Activated naive CD4-positive, alpha-beta T cell treated with anti-CD3 and anti-CD28 coated beads, Interleukin-2, amount 50 U/mL, for 24 hours (primary cell): Measurements from ENCODE around the gene UBE2L3.
A peak's percentile ranks its signal among the peaks of the same experiment; 100 is the strongest.

Source experiments
- H3K27ac Mint-ChIP-seq: one replicate; pipeline ENCODE4 v1.8.0; 2021; ENCODE audit warnings: mild to moderate bottlenecking, mixed read lengths
- H3K27me3 Mint-ChIP-seq: one replicate; pipeline ENCODE4 v1.8.0; 2021; ENCODE audit warnings: mixed read lengths
- H3K36me3 Mint-ChIP-seq: one replicate; pipeline ENCODE4 v1.8.0; 2021; ENCODE audit warnings: mixed read lengths
- H3K4me1 Mint-ChIP-seq: one replicate; pipeline ENCODE4 v1.8.0; 2021; ENCODE audit warnings: mixed read lengths
- H3K4me3 Mint-ChIP-seq: one replicate; pipeline ENCODE4 v1.8.0; 2021; ENCODE audit warnings: mild to moderate bottlenecking, mixed read lengths
- H3K9me3 Mint-ChIP-seq: one replicate; pipeline ENCODE4 v1.8.0; 2021; ENCODE audit warnings: mixed read lengths

Gene UBE2L3

GRCh38 chr22:21659864-21660525, 92.5 kb downstream of the UBE2L3 start:
- Mint-ChIP-seq H3K27me3 (no peaks in the 10 kb centered on the region), H3K9me3 (no peaks in the 10 kb centered on the region), H3K36me3 (no peaks in the 10 kb centered on the region), H3K27ac (no peak overlapping the region), H3K4me1 (peaks cover 18% of the 10 kb centered on the region), H3K4me3 (no peak overlapping the region)

- H3K4me3 Mint-ChIP-seq, result no peak overlapping the region
- peaks cover 24% of the 10 kb centered on the region for H3K4me1 Mint-ChIP-seq
- no peak overlapping the region for H3K27ac Mint-ChIP-seq
- H3K36me3 Mint-ChIP-seq, result no peaks in the 10 kb centered on the region
- no peaks in the 10 kb centered on the region for H3K9me3 Mint-ChIP-seq
- no peaks in the 10 kb centered on the region for H3K27me3 Mint-ChIP-seq
Observed at GRCh38 chr22:21660904-21661303, 93.4 kb downstream of the UBE2L3 start.

- Mint-ChIP-seq H3K4me1 (peaks cover 17% of the 10 kb centered on the region), H3K4me3 (no peak overlapping the region), H3K9me3 (no peaks in the 10 kb centered on the region), H3K27ac (no peak overlapping the region), H3K36me3 (no peaks in the 10 kb centered on the region), H3K27me3 (no peaks in the 10 kb centered on the region)
Observed at GRCh38 chr22:21661991-21662390, 94.5 kb downstream of the UBE2L3 start.

GRCh38 chr22:21663738-21664137, 96.2 kb downstream of the UBE2L3 start:
- Mint-ChIP-seq H3K9me3 (no peaks in the 10 kb centered on the region), H3K4me1 (peaks cover 23% of the 10 kb centered on the region), H3K4me3 (peak overlapping the region; percentile 39), H3K36me3 (no peaks in the 10 kb centered on the region), H3K27me3 (no peaks in the 10 kb centered on the region), H3K27ac (peak overlapping the region; percentile 88)

- Mint-ChIP-seq H3K27ac (peak overlapping the region; percentile 92), H3K9me3 (no peaks in the 10 kb centered on the region), H3K36me3 (peaks cover 1% of the 10 kb centered on the region), H3K4me1 (peaks cover 32% of the 10 kb centered on the region), H3K27me3 (no peaks in the 10 kb centered on the region), H3K4me3 (peak overlapping the region; percentile 97)
Observed at GRCh38 chr22:21665047-21665851, 97.7 kb downstream of the UBE2L3 start.

GRCh38 chr22:21666786-21667185, 99.3 kb downstream of the UBE2L3 start:
- H3K4me3 Mint-ChIP-seq, result peak overlapping the region; percentile 97
- H3K27me3 Mint-ChIP-seq, result no peaks in the 10 kb centered on the region
- no peaks in the 10 kb centered on the region for H3K9me3 Mint-ChIP-seq
- H3K4me1 Mint-ChIP-seq, result peaks cover 37% of the 10 kb centered on the region
- peaks cover 10% of the 10 kb centered on the region for H3K36me3 Mint-ChIP-seq
- H3K27ac Mint-ChIP-seq, result no peak overlapping the region

- H3K4me1 Mint-ChIP-seq, result peaks cover 37% of the 10 kb centered on the region
- H3K36me3 Mint-ChIP-seq, result peaks cover 11% of the 10 kb centered on the region
- H3K9me3 Mint-ChIP-seq, result no peaks in the 10 kb centered on the region
- peak overlapping the region; percentile 44 for H3K4me3 Mint-ChIP-seq
- no peak overlapping the region for H3K27ac Mint-ChIP-seq
- no peaks in the 10 kb centered on the region for H3K27me3 Mint-ChIP-seq
Observed at GRCh38 chr22:21669026-21669425, 101.5 kb downstream of the UBE2L3 start.

- peaks cover 25% of the 10 kb centered on the region for H3K4me1 Mint-ChIP-seq
- H3K9me3 Mint-ChIP-seq, result no peaks in the 10 kb centered on the region
- no peaks in the 10 kb centered on the region for H3K27me3 Mint-ChIP-seq
- no peak overlapping the region for H3K4me3 Mint-ChIP-seq
- no peak overlapping the region for H3K27ac Mint-ChIP-seq
- peaks cover 13% of the 10 kb centered on the region for H3K36me3 Mint-ChIP-seq
Observed at GRCh38 chr22:21672107-21672629, 104.7 kb downstream of the UBE2L3 start.
